ENCODE measurements around the gene EIF4G1.

EIF4G1 gene

GRCh38 chr3:184343200-184343876 is 28.9 kb downstream of the EIF4G1 start:
- TF ChIP-seq EZH2phosphoT487 (IDR thresholded peaks at IDR 0.05; ENCODE audit: borderline replicate concordance, low read length) (no peak), CTCF (IDR thresholded peaks at IDR 0.05; ENCODE audit: low read depth, low read length, poor library complexity, severe bottlenecking) (no peak)

GRCh38 chr3:184344579-184345316 is 30.3 kb downstream of the EIF4G1 start:
- H3K9me2 ChIP-seq (replicated peaks; ENCODE audit: control insufficient read depth, low read length): no peaks in the 10 kb centered on the region
- H3K9me3 ChIP-seq (ENCODE audit: control insufficient read depth, insufficient read depth, low read length): no peaks in the 10 kb centered on the region
- H3K4me1 ChIP-seq (ENCODE audit: control insufficient read depth, low read length): no peaks in the 10 kb centered on the region
- H3K36me3 ChIP-seq (ENCODE audit: control insufficient read depth, low read length): no peaks in the 10 kb centered on the region
- no peak overlapping the region for H3K4me3 ChIP-seq (ENCODE audit: low read length)
- H3K27me3 ChIP-seq (ENCODE audit: control insufficient read depth, low read length): no peaks in the 10 kb centered on the region
- H3K79me2 ChIP-seq (ENCODE audit: control insufficient read depth, low read length): no peaks in the 10 kb centered on the region
- TF ChIP-seq EZH2phosphoT487 (IDR thresholded peaks at IDR 0.05; ENCODE audit: borderline replicate concordance, low read length): no peak
- TF ChIP-seq CTCF (IDR thresholded peaks at IDR 0.05; ENCODE audit: low read depth, low read length, poor library complexity, severe bottlenecking): no peak
- H3K4me2 ChIP-seq (ENCODE audit: low read length): no peak overlapping the region
- no peak overlapping the region for H3K27ac ChIP-seq (ENCODE audit: low read depth, low read length)
- H3F3A ChIP-seq (ENCODE audit: control insufficient read depth, insufficient read depth): no peaks in the 10 kb centered on the region
- no peaks in the 10 kb centered on the region for H4K20me1 ChIP-seq (ENCODE audit: control insufficient read depth, insufficient read depth, low read depth, low read length)

More at GRCh38 chr3:184343200-184343876, 28.9 kb downstream of the EIF4G1 start:
- Histone ChIP-seq H3K27ac (ENCODE audit: low read depth, low read length) (no peak overlapping the region), H3K4me1 (ENCODE audit: control insufficient read depth, low read length) (peaks cover 7% of the 10 kb centered on the region; the same call in 1 of the 2 replicates), H3K4me3 (ENCODE audit: low read length) (no peak overlapping the region), H3F3A (ENCODE audit: control insufficient read depth, insufficient read depth) (no peaks in the 10 kb centered on the region), H4K20me1 (ENCODE audit: control insufficient read depth, insufficient read depth, low read depth, low read length) (no peaks in the 10 kb centered on the region), H3K9me2 (replicated peaks; ENCODE audit: control insufficient read depth, low read length) (no peaks in the 10 kb centered on the region), H3K9me3 (ENCODE audit: control insufficient read depth, insufficient read depth, low read length) (no peaks in the 10 kb centered on the region), H3K4me2 (ENCODE audit: low read length) (no peak overlapping the region), H3K79me2 (ENCODE audit: control insufficient read depth, low read length) (no peaks in the 10 kb centered on the region), H3K27me3 (ENCODE audit: control insufficient read depth, low read length) (peaks cover 3% of the 10 kb centered on the region; the same call in 1 of the 2 replicates), H3K36me3 (ENCODE audit: control insufficient read depth, low read length) (no peaks in the 10 kb centered on the region)

- H4K20me1 ChIP-seq (ENCODE audit: control insufficient read depth, insufficient read depth, low read depth, low read length): no peaks in the 10 kb centered on the region
- no peaks in the 10 kb centered on the region for H3K9me2 ChIP-seq (replicated peaks; ENCODE audit: control insufficient read depth, low read length)
- H3F3A ChIP-seq (ENCODE audit: control insufficient read depth, insufficient read depth): no peaks in the 10 kb centered on the region
- no peaks in the 10 kb centered on the region for H3K4me1 ChIP-seq (ENCODE audit: control insufficient read depth, low read length)
- no peak overlapping the region for H3K4me2 ChIP-seq (ENCODE audit: low read length)
- H3K4me3 ChIP-seq (ENCODE audit: low read length): no peak overlapping the region
- no peaks in the 10 kb centered on the region for H3K27me3 ChIP-seq (ENCODE audit: control insufficient read depth, low read length)
- TF ChIP-seq CTCF (IDR thresholded peaks at IDR 0.05; ENCODE audit: low read depth, low read length, poor library complexity, severe bottlenecking) (peak; percentile 58), EZH2phosphoT487 (IDR thresholded peaks at IDR 0.05; ENCODE audit: borderline replicate concordance, low read length) (no peak)
- H3K27ac ChIP-seq (ENCODE audit: low read depth, low read length): no peak overlapping the region
- H3K79me2 ChIP-seq (ENCODE audit: control insufficient read depth, low read length): no peaks in the 10 kb centered on the region
- no peaks in the 10 kb centered on the region for H3K9me3 ChIP-seq (ENCODE audit: control insufficient read depth, insufficient read depth, low read length)
- H3K36me3 ChIP-seq (ENCODE audit: control insufficient read depth, low read length): no peaks in the 10 kb centered on the region
Measured at GRCh38 chr3:184345317-184346144, 31.1 kb downstream of the EIF4G1 start.
